NCI-H2171 (cell line): ENCODE results near the gene FAM163A.

Experiments used
- DNase-seq: peaks from one replicate; lab custom pipeline; 2025; lab: John Stamatoyannopoulos, UW

FAM163A gene

GRCh38 chr1:179856296-179856695 is 113.2 kb downstream of the FAM163A start:
- DNase-seq = no peak

DNA sequence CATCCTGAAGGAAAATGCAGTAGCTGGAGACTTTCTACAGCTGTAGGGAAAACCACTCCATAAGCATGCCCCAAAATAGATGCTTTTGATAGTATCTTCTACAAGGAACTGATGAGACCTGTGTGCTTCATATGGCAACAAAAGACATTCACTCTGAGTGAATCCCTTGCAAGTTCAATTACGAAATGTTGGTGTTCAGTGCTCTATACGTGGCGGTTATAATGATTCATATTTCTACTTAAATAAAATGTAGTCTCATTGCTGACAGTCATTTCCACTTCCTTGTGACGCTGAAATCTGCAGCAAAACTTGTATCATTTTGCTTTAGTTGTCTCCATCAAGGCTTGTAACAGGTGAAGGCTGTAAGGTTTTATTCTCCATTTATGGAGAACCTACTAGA is 113.9 kb downstream of the FAM163A start:
- DNase-seq = no peak

DNA sequence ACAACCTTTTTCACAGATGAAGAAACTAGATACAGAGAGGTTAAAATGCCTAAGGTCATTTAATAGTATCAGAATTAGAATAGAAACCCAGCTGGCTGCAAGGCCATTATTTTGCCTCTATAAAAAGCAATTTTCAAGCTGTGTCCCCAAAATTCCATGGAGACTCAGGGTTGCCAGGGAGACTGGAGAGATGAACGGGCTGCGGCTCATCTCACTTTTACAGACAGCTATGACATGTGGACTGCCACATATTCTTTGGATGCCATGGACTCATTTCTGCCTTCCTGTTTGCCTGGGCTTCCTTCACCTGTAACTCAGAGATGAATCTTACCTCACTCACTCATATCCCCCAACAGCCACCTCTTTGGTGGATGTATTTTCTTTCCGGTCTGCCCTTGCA is 117.6 kb downstream of the FAM163A start:
- no peak for DNase-seq

DNA sequence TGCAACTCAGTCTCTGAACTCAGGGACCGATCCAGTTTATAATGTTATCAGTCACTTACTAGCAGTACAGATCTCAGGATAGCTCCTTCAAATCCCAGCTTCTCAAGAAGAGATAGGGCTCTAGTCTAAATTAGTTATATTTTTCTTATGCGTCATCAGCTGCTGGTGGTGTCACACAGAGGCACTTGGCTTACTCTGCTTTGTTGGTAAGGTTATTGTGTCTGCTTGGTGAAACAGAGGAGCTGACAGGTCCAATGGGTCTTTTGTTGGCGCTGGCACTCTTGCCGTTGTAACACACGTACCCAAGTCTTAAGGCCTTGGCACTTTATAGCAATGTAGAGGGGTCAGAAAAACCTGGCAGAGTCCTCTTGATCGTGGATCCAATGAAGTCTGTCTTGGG is 122.3 kb downstream of the FAM163A start:
- DNase-seq = no peak
